ENCODE measurements around the gene TMPRSS6. TPM values are rescaled to one million over a fixed set of nuclear protein-coding genes. Genes with fewer than 3 reads are reported as not detected.

Gene TMPRSS6
- total RNA-seq, 4 donors from 2014 or later, result under 0.01 to 0.09 TPM; not detected in 2

- intact Hi-C loops (cut with DNase I), result no loop called here
- H3K27me3 ChIP-seq, result peaks cover 0 to 84% (median 3%) of the 10 kb centered on the region in 4 donors
Measured at GRCh38 chr22:37070744-37071143, 38.8 kb downstream of the TMPRSS6 start.

GRCh38 chr22:37070334-37070733, 39.2 kb downstream of the TMPRSS6 start:
- no peaks in the 10 kb centered on the region for H3K36me3 ChIP-seq
- 39 to 50% methylated on average over 3 to 4 of the region's 8 CpGs for WGBS, 2 donors
- no peak overlapping the region for H3K4me3 ChIP-seq
- intact Hi-C loops (cut with DNase I), result no loop called here
- no peaks in the 10 kb centered on the region for H3K9me3 ChIP-seq
- H3K27ac ChIP-seq, result no peak overlapping the region
- H3K27me3 ChIP-seq, result peaks cover 0 to 84% (median 3%) of the 10 kb centered on the region in 4 donors
- TF ChIP-seq POLR2A (IDR thresholded peaks at IDR 0.05) (no peak), CTCF (IDR thresholded peaks at IDR 0.05) (no peak)
- H3K4me1 ChIP-seq, result peaks cover 0 to 8% (median 4%) of the 10 kb centered on the region in 3 donors
- no peak for DNase-seq

More at GRCh38 chr22:37070744-37071143, 38.8 kb downstream of the TMPRSS6 start:
- Histone ChIP-seq H3K27ac (no peak overlapping the region), H3K4me3 (no peak overlapping the region), H3K4me1 (peaks cover 0 to 8% (median 4%) of the 10 kb centered on the region in 3 donors), H3K9me3 (no peaks in the 10 kb centered on the region), H3K36me3 (no peaks in the 10 kb centered on the region)
- 29 to 70% methylated on average over 4 to 6 of the region's 9 CpGs for WGBS, 2 donors
- TF ChIP-seq POLR2A (IDR thresholded peaks at IDR 0.05), result no peak
- no peak for TF ChIP-seq CTCF (IDR thresholded peaks at IDR 0.05)
- DNase-seq, result no peak

GRCh38 chr22:37069719-37070118, 39.8 kb downstream of the TMPRSS6 start:
- Histone ChIP-seq H3K4me3 (no peak overlapping the region), H3K4me1 (peaks cover 0 to 8% (median 4%) of the 10 kb centered on the region in 3 donors), H3K36me3 (no peaks in the 10 kb centered on the region), H3K27me3 (peaks cover 0 to 82% (median 3%) of the 10 kb centered on the region in 4 donors), H3K9me3 (no peaks in the 10 kb centered on the region), H3K27ac (no peak overlapping the region)
- 69% methylated on average over 8 of the region's 9 CpGs; no CpG with 5 or more reads in 1 of the 2 donors for WGBS, 2 donors
- DNase-seq, result no peak
- TF ChIP-seq POLR2A (IDR thresholded peaks at IDR 0.05), result no peak
- intact Hi-C loops (cut with DNase I), result no loop called here

GRCh38 chr22:37069319-37069718, 40.2 kb downstream of the TMPRSS6 start:
- peaks cover 0 to 8% (median 4%) of the 10 kb centered on the region in 3 donors for H3K4me1 ChIP-seq
- H3K36me3 ChIP-seq, result no peaks in the 10 kb centered on the region
- H3K9me3 ChIP-seq, result no peaks in the 10 kb centered on the region
- no peak for TF ChIP-seq CTCF (IDR thresholded peaks at IDR 0.05)
- TF ChIP-seq POLR2A (IDR thresholded peaks at IDR 0.05), result no peak
- no peak overlapping the region for H3K4me3 ChIP-seq
- peaks cover 0 to 78% (median 3%) of the 10 kb centered on the region in 4 donors for H3K27me3 ChIP-seq
- no peak overlapping the region for H3K27ac ChIP-seq
- no peak for DNase-seq
- 17 to 21% methylated on average over 5 to 9 of the region's 11 CpGs for WGBS, 2 donors
- intact Hi-C loops (cut with DNase I), result no loop called here

- WGBS, 2 donors, result 0% methylated on average over 1 to 4 of the region's 36 CpGs
- Histone ChIP-seq H3K27ac (no peak overlapping the region), H3K4me1 (peaks cover 0 to 8% (median 4%) of the 10 kb centered on the region in 3 donors), H3K4me3 (no peak overlapping the region), H3K27me3 (peaks cover 0 to 73% (median 3%) of the 10 kb centered on the region in 4 donors), H3K9me3 (no peaks in the 10 kb centered on the region), H3K36me3 (no peaks in the 10 kb centered on the region)
- intact Hi-C loops (cut with DNase I), result no loop called here
- no peak for DNase-seq
- TF ChIP-seq CTCF (IDR thresholded peaks at IDR 0.05), result no peak
- no peak for TF ChIP-seq POLR2A (IDR thresholded peaks at IDR 0.05)
Measured at GRCh38 chr22:37068859-37069258, 40.7 kb downstream of the TMPRSS6 start.

- Histone ChIP-seq H3K27me3 (peaks cover 0 to 64% (median 3%) of the 10 kb centered on the region in 4 donors), H3K27ac (no peak overlapping the region), H3K4me3 (no peak overlapping the region), H3K9me3 (no peaks in the 10 kb centered on the region), H3K4me1 (peaks cover 0 to 8% (median 4%) of the 10 kb centered on the region in 3 donors), H3K36me3 (no peaks in the 10 kb centered on the region)
- no peak for DNase-seq
- WGBS, 2 donors, result 76% methylated on average over 10 of the region's 10 CpGs
- intact Hi-C loops (cut with DNase I), result no loop called here
- TF ChIP-seq POLR2A (IDR thresholded peaks at IDR 0.05) (no peak), CTCF (IDR thresholded peaks at IDR 0.05) (no peak)
Measured at GRCh38 chr22:37067428-37067827, 42.1 kb downstream of the TMPRSS6 start.

Measured in esophagus squamous epithelium (tissue), 5 donors.